ENCODE results near the gene TMEM18.

The TMEM18 gene

DNA sequence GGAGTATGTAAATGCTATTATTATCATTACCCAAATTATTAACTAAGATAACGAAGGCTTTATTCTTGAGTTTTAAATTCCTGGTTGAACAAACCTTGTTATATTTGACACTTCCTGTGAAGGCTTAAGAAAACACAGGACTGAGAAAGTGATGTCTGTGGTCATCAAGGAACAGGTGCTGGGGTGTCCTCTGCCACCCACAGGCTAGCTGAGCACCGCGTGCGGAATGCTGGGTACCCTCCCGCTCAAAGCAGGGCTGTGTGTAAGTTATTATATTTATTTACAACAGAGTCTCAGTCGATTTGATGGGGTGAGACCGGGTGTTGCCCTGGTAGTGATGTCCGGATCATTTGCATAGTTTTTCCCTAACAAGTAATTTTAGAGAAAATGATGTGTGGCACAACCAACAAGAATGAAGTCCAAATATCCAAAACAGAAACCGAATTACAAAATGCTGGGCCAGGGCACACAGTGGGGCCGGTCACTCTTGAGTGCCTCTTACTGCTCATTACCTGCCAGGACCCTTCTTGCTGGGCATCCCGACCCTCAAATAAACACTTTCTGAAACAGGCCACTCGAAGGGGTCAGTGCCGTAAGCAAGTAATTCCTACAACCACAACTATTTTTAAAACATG, 49.2 kb downstream of the TMEM18 start:
- in situ Hi-C loops (cut with HindIII; ENCODE audit: low pct_ligation_motif_present, low pct_unique_long_range_greater_than_20kb, low sequenced_read_pairs): no loop called here
- no peak for DNase-seq

DNA sequence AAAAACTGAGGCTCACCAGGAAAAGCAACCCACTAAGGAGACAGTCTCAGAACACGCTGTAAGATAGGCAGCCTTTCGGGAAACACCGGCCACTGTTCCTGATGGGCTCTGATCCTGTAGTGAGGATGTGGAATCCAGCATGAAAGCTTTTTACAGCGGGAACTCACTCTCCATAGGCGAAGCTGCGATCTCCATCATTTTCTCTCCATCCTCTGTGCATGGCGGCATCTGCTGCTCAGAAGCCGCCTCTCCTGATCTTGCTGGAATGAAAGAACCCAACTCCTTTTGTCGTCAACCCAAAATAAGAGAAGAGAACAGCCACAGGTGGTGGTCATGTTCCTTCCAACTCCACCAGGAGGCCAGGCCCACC, 49.9 kb downstream of the TMEM18 start:
- in situ Hi-C loops (cut with HindIII; ENCODE audit: low pct_ligation_motif_present, low pct_unique_long_range_greater_than_20kb, low sequenced_read_pairs): no loop called here
- DNase-seq: no peak

DNA sequence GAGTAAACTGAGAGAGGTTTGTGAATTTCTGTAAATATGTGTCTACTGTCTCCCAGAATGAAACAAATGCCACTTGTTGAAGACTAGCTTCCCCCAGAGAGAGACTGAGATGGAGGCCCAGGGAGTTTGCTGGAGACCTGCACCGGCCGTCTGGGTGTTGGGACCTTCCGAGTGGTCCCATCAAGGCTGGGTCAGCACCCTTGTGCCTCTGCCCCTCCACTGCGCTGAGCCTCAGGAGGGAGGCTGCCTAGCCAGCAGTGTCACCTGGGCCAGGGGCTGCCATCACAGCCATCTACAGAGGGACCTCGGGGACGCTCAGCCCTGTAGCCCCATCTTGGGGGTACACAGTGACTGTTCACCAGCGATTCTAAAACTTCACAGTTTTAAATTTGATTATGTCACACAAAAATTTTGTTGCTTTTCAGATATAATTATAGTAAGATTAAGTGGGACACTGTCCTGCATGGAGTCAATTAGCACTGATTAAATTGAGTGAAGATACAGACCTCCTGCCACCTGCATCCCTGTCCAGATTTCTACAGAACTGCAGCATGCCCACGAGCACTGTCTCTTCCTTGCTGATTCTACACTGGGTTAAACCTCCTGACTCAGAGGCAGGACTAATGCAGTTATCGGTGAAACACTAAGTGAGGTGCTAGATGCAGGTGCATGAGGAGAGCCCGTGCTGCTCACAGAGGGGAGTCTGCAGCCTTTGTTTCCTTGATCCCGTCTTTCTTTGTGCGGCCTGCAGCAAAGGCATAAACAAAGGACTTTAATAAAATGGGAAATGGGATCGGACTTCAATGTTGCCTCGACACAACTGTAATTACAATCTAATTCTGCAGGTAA, 50.5 kb downstream of the TMEM18 start:
- DNase-seq: no peak
- in situ Hi-C loops (cut with HindIII; ENCODE audit: low pct_ligation_motif_present, low pct_unique_long_range_greater_than_20kb, low sequenced_read_pairs): no loop called here

DNA sequence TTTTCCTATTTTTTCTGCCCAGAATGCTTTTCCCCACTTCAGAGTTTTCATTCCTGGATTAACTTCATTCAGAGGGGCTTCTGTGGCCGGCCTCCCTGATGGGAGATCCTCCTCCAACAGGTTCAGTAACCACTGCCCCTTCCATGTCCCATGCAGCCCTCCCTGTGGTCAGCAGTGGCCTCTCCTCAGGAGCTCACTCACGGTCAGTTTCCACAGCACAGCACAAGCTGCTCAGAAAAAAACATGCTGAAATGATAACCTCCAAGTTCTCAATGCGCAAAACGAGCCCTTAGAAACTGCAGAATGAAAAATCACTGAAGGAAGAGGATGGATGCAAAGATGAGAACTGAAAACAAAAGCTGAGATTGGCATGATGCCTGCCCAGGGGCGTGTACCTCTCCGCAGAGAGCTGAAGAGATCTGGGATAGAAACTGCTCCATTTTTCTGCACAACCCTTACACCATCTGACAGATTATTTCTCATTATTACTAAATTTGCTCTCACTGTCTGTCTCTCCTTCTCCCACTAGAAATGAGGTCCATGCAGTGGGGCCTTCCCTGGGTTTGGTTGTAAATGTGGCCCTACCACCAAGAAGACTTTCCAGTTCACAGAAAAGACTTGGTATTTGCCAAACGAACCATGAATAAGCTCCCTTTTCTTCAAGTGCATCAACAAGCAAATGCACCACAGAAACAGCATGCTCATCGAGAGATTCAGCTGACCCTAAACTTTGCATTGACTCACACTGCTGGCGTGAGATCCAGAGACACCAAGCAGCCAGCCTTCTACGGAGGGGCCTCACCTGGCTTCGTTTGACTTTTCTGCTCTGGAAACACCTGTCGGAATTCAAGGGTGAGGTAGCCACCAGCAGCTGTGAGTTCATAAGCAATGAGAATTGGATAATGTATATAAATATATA, 51.5 kb downstream of the TMEM18 start:
- in situ Hi-C loops (cut with HindIII; ENCODE audit: low pct_ligation_motif_present, low pct_unique_long_range_greater_than_20kb, low sequenced_read_pairs): no loop called here
- DNase-seq: no peak

DNA sequence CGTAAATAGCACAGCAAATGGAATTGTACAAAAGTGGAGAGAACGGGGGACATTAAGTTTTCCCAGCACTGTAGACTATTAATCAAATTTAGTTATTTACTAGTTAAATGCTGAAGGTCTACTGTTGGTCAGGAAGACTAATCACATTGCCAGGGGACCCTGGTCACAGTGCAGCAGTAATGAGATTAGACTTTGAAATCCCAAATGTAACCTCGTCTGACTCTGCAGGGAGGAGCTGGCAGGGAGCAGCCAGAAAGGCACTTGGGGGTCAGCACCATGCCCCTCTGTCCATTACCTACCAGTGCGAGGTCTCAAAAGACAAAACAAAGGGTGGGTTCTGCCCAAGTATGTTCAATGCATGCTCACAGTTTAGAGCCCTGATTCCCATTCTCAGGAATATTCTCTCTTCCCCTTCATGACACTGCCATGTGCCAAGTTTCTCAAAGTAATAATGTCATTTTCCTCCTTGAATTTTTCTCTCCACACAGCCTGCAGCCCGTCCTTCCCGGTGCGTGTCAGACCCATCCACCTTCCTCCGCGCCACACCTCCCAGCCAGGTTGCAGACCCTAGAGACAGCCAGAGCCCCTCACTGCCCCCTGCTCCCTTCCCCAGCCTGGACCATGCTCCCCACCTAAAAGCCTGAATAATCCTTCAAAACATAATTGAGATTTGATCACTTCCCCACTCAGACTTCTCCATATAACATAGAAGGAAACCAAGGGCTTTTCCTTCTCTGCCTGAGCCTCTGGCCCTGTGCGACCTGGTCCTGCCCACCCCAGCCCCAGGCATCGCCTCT, 52.5 kb downstream of the TMEM18 start:
- in situ Hi-C loops (cut with HindIII; ENCODE audit: low pct_ligation_motif_present, low pct_unique_long_range_greater_than_20kb, low sequenced_read_pairs): no loop called here
- no peak for DNase-seq

DNA sequence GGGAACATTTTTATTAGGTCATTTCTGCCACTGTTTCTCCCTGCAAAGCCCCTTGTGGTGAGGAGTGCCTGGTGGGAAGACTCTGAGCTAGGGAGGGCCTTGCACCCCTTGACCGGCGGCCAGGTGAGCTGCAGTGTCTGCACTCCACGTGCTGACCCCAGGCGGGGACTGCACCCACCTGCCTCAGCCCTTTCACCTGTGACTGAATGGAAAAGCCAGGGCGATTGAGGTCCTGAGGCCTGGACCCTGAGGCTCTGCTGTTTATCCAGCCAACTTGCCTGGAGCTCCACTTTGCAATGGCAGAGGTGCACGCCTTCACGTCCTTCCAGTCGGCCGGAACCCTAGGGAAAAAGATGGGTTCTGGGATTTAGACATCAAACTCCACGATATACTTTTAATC, 53.1 kb downstream of the TMEM18 start:
- no peak for DNase-seq
- in situ Hi-C loops (cut with HindIII; ENCODE audit: low pct_ligation_motif_present, low pct_unique_long_range_greater_than_20kb, low sequenced_read_pairs): no loop called here

DNA sequence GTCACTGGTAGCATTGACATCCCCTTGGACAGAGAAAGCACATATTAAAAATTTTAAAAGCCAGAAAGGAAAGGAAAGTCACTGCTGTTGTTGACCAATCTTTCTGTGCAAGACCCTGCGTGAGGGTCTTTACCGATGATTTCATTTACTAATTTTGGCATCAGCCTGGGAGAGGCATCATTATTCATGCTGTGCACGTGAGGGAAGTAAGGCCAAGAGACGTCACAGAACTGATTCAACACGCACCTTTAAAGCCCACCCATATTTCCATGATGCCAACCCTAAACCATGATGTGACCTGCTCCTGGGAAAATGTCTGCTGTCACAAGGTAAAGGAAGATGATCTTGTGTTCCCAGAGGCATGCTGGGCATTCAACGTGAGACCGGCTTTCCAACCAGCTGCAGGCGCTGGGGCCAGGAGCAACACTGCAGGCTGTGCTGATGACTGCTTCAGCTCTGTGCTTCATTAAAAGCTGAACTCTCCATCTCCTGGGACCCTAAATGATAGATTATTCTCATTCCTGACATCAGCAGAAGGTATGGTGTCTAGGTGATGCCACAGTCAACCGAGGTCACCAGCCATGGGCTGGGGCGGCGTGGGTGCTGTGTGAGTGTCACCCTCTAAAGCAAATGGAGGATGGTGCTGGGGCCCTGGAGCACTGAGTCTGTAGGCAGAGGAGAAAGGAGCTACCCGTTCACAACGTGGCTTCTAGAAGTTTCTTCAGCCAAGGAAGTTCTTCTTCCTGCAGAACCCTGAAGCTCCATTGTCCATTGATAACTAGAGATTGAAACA, 53.9 kb downstream of the TMEM18 start:
- no peak for DNase-seq
- in situ Hi-C loops (cut with HindIII; ENCODE audit: low pct_ligation_motif_present, low pct_unique_long_range_greater_than_20kb, low sequenced_read_pairs): no loop called here

DNA sequence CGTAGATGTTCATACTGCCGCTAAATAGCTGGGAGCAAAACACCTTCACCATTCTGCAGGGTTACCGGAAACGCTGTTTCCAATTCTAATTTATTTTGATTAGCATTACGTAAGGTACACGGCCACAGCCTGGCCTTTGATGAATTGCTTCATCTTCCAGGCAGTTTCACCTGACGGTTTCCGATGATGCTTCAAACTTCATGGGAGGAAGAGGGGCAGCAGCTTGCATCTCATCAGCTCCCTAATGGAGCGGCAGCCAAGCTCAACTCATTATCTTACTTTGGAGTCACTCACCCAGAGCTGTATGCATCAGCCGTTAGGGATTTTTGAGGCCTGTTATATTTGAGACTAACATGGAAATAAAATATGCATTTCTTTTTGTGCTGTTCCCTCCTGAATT, 54.8 kb downstream of the TMEM18 start:
- DNase-seq: no peak
- in situ Hi-C loops (cut with HindIII; ENCODE audit: low pct_ligation_motif_present, low pct_unique_long_range_greater_than_20kb, low sequenced_read_pairs): no loop called here

DNA sequence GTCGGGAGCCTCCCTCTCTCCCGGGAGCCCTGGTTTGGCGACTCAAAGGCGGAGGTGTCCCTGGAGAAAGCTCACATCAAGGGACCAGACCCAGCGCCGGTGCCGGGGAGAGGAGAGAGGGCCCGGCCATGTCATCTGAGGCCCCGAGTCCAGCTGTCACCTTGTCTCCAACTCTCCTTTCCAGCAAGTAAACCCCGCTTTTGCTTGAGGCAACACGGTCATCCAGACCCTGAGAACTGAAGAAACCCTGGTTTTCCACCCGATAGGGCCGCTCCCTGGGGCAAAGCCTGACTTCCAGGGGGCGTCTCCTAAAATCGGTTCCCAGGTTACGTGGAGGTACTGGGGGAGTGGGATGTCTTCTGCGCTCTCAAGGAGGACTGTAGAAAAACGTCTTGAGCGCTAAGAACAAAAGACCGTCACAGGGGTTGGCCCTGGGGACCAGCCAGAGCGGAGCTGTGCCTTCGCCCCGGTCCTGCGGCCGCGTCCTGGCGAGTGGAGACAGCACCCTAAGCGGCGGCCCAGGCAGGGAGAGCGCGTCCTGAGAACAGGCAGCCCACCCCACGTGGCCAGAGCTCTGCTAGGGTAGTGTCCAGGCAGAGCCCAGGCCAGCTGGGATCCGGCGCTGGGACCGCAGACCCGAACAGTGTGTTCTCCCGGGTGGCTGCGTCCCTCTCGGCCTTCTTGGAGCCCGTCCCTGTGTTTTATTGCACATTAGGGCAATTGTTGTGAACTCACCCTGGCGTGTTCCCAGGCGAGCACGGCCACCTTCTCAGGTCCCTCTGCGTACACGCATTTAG, 55.7 kb downstream of the TMEM18 start:
- in situ Hi-C loops (cut with HindIII; ENCODE audit: low pct_ligation_motif_present, low pct_unique_long_range_greater_than_20kb, low sequenced_read_pairs): no loop called here
- no peak for DNase-seq

DNA sequence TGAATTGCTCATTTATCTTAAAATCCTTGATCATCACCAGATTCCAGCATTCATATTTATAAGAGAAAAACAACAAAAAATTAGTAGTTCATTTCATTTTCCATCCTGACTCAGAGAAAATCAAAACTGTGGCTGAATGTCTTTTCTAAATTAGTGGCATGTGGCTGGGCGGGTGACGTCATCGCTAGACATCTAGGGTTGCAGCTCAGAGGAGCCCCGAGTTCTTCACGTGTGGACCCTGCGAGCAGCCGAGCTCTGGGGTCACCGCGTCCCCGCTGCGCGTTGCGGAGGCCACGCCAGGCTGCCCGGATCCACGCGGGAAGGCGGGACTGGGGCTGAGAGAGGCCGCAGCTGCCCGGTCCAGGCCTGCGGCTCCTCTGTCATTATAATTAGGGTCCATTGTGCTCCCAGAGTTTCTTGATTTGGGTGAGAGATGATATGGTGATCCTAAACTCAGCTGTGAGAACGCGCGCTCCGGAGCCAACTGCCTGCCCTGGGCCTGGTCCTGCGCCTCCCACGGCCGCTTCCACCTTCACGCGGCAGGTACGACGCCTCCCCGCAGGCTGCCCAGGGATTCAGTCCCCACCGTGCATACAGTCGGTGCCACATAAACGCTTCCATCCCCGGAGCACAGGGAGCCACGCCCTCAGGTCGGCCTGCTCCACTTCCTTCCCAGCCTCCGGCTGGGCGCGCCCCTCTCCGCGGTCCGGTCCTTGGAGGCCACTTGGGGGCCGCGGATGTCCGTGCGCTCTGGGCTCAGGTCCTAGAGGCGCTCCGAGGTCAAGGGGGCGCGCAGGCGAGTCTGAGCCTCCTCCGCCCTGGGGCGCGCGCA, 56.5 kb downstream of the TMEM18 start:
- no peak for DNase-seq
- in situ Hi-C loops (cut with HindIII; ENCODE audit: low pct_ligation_motif_present, low pct_unique_long_range_greater_than_20kb, low sequenced_read_pairs): no loop called here

DNA sequence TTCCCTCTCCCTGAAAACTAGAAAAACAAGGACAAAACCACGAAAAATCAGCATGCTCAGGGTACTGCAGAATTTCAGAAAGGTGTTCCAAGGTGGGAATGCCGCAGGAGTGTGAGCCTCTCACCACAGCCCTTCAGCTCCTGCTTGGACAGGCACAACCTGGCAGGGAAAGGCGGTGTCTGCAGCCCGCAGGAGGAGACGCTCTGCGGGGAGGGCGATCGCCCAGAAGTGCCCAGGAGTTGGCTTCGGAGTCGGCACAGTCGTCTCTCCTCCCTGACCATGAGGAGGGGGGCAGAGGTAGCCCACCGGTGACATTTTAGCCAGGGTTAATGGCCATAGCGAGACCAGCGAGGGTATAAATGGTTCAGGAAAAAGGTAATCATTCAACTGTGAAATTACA, 57.2 kb downstream of the TMEM18 start:
- in situ Hi-C loops (cut with HindIII; ENCODE audit: low pct_ligation_motif_present, low pct_unique_long_range_greater_than_20kb, low sequenced_read_pairs): no loop called here
- DNase-seq: no peak

DNA sequence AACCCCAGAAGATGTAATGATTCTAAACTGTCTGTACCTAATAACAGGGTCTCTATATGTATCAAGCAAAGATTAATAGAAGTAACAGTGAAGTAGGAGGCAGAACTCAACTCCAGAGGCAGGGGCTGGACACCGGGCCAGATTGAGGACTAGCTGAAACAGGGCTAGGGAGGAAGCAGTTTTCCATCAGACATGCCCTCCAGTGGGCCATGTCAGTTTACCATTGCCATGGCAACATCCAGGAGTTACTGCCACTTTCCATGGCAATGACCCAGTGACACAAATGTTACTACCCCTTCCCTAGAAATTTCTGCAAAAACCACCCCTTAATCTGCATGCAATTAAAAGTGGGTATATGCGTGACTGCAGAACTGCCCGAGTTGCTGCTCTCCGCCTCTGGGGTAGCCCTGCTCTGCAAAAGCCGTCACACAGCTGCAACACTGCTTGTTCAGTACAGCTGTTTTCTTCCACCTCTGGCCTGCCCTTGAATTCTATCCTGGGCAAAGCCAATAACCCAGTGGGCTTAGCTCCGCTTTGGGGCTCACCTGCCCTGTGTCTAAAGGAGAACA, 58.7 kb downstream of the TMEM18 start:
- in situ Hi-C loops (cut with HindIII; ENCODE audit: low pct_ligation_motif_present, low pct_unique_long_range_greater_than_20kb, low sequenced_read_pairs): no loop called here

DNA sequence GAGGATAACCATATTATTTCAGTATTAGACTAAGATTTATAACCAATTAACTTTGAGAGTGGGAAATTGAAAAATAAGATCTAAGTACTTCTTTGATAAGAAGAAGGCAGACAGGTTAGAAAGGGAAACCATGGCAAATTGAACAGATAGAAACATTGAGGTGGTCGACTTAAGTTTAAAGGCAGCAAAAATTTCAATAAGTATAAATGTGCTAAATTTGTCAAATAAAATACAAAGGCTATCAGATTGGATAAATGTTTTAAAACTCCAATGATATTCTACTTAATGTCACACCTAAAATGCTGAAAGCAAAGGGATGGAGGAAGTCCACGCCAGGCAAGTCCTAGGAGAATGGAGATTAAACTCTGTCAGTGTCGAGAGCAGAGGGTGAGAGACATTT, 59.2 kb downstream of the TMEM18 start:
- no peak for DNase-seq
- in situ Hi-C loops (cut with HindIII; ENCODE audit: low pct_ligation_motif_present, low pct_unique_long_range_greater_than_20kb, low sequenced_read_pairs): no loop called here

More for the DNA sequence above, 58.7 kb downstream of the TMEM18 start:
- no peak for DNase-seq

All from ACHN (cell line).